Esophagus (tissue), 2 donors: ENCODE measurements around the gene LATS2. TPM values are rescaled to one million over a fixed set of nuclear protein-coding genes. Genes with fewer than 3 reads are reported as not detected.

Source experiments
- H3K27ac ChIP-seq, 2 donors: one replicate each; pipeline ENCODE4 v1.5.1; 2013; ENCODE audit warnings: low read depth in 2 of 2, mild to moderate bottlenecking in 2 of 2, inconsistent platforms in 1 of 2, low read length in 1 of 2, moderate library complexity in 1 of 2
- H3K27me3 ChIP-seq, 2 donors: one replicate each; pipeline ENCODE4 v1.6.1; 2013; ENCODE audit warnings: low read length in 2 of 2, control low read depth in 1 of 2, mild to moderate bottlenecking in 1 of 2; ENCODE audit not compliant: insufficient read depth in 2 of 2, control insufficient read depth in 1 of 2
- H3K36me3 ChIP-seq, 2 donors: one replicate each; pipeline ENCODE4 v1.6.1; 2013; ENCODE audit warnings: low read length in 1 of 2; ENCODE audit not compliant: control insufficient read depth in 2 of 2, insufficient read depth in 2 of 2
- H3K4me1 ChIP-seq, 2 donors: one replicate each; pipeline ENCODE4 v1.6.1; 2013; ENCODE audit warnings: low read length in 1 of 2; ENCODE audit not compliant: control insufficient read depth in 2 of 2, insufficient read depth in 2 of 2
- H3K4me3 ChIP-seq, 2 donors: one replicate each; pipeline ENCODE4 v1.5.1; 2013; ENCODE audit warnings: low read length in 2 of 2, mild to moderate bottlenecking in 2 of 2, low read depth in 1 of 2, moderate library complexity in 1 of 2
- H3K9me3 ChIP-seq, 2 donors: one replicate each; pipeline ENCODE4 v1.6.1; 2013; ENCODE audit warnings: mild to moderate bottlenecking in 2 of 2, low read depth in 1 of 2, low read length in 1 of 2, moderate library complexity in 1 of 2; ENCODE audit not compliant: control insufficient read depth in 2 of 2, insufficient read depth in 1 of 2
- WGBS, 2 donors: extraction: QIAGEN DNeasy Blood & Tissue Kit; methylation state at CpG; one replicate each; pipeline ENCODE4 v1.1.7; 2013; 5-methylcytosine and 5-hydroxymethylcytosine counted together
- polyA plus RNA-seq, 2 donors: library from polyadenylated mRNA; stranded (reverse); fragments of 200-250 nt; gene quantifications; one replicate each; pipeline ENCODE4 v1.2.3, GENCODE V29; 2013
- donor health status: healthy with polysubstance abuse.
- donor health status: Bipolar disorder and iron deficiency.

LATS2 gene
- polyA plus RNA-seq, 2 donors: 5.1 to 5.2 TPM

DNA sequence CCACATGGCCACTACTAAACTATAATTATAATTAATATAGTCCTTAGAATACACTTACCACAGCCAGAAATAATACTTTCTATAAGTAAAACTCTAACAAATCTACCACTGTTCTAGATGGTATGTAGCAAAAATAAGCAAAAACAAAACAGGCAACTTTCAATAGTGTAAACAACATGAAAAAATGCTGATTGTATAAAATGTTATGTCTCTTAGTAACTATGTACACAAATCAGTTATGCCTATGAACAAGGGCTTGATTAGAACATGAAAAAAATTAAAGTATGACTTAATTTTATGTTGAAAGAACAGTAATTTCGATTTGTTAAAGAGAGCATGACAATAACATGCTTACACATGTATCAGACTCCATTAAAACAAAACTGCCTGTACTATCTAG, 60.7 kb downstream of the LATS2 start:
- Histone ChIP-seq H3K36me3 (peaks cover 0 to 4% of the 10 kb centered on the region in 2 donors), H3K4me1 (peaks cover 3 to 12% of the 10 kb centered on the region in 2 donors), H3K27me3 (no peaks in the 10 kb centered on the region), H3K4me3 (no peak overlapping the region), H3K27ac (no peak overlapping the region), H3K9me3 (no peaks in the 10 kb centered on the region)
- WGBS, 2 donors: 71 to 93% methylated on average over 1 of the region's 1 CpG

DNA sequence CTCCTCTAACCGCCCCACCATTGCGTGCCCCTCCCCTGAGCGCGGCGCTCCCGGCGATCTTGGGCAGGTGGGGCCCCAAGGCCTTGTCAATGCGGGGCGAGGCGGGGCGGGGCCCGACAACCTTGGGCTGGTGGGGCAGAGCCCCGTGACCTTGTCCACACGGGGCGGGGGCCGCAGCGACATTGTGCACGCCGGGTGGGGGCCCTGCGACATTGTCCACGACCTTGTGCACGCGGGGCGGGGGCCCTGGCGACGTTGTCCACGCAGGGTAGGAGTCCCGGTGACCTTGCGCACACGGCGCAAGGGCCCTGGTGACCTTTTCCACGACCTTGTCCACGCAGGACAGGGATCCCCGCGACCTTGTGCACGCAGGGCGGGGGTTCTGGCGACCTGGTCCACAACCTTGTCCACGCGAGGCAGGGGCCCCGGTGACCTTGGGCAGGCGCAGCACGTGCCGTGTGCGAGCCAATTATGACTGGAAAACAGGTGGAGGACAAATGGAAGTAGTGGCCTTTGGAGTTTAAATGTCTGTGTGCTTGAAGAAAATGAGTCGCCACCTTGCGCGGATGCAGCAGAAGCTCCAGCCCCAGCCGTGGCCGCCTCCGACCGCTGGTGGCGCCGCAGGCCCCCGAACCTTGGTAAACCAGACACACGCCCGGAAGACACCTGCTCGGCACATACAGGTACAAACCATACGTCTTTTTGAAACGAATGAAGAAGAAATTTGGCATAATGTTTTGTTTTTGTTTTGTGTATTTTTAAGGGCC, 62.6 kb downstream of the LATS2 start:
- Histone ChIP-seq H3K9me3 (no peaks in the 10 kb centered on the region), H3K4me1 (peaks cover 3 to 12% of the 10 kb centered on the region in 2 donors), H3K27me3 (no peaks in the 10 kb centered on the region), H3K36me3 (peaks cover 0 to 7% of the 10 kb centered on the region in 2 donors), H3K27ac (no peak overlapping the region), H3K4me3 (no peak overlapping the region)
- WGBS, 2 donors: 94 to 96% methylated on average over 60 of the region's 60 CpGs

DNA sequence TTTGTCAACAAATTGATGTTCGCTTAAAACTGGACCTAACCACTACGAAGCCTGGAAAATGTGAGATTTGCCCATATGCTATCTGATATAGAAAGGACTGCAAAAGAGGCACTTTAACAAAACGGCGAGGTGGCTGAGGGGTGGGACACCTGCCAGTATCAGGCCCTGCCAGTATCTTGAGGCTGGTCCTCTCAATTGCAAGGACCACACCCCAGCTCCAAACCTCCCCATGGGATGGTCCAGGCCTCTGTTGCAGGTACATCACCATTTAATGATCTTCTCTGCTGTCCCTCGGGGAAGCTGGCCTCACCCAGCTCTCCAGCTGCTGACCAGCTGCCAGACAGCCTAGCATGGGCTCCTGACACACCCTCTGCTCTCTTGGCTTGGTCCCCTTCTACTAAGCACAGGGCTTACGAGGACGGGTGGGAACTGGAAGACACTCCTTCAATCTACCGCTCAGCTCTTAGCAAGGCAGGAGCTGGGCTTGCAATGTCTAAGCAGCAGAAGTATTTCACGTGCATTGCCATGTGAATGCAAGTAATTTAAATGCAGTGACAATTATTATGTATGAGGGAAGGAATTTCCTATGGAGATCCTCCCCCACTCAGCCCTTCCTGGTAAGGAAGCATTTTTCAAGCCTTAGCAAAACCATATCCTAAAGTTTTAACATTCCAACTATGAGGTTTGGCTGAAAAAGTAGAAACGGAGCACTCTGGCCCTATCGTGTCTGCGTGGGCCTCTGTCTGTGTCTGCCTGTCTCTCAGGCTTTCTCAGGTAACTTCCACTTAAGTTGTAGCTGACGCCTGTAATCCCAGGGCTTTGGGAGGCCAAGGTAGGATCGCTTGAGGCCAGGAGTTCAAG, 63.9 kb downstream of the LATS2 start:
- peaks cover 0 to 7% of the 10 kb centered on the region in 2 donors for H3K36me3 ChIP-seq

DNA sequence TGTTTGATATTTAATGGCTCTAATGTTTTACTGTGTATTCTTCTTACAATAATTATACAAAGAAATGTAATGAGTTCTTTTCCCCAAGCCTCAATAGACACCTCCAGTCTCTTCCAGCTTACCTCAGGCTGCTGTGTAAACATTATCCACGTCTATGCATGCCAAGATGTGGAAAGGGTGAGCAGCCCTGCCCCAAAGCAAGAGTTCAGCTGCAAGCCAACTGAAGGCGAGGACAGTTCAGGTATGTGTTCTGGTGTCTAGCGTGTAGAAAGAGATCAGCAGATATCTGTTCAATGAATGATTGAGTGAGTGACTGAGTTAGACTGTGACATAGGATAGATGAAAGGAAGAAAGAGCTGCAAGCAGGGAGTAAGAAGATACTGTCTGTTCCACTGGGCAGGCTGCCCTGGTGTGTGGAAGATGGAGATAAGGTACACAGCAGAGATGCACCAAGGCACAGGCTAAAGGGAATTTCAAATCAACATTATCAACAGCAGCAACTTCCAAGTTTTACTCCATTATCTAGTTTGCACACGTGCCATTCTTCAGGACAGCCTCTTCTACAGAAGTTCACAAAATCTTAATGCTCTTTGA, 66.0 kb downstream of the LATS2 start:
- Histone ChIP-seq H3K4me1 (peaks cover 3 to 12% of the 10 kb centered on the region in 2 donors), H3K27ac (no peak overlapping the region), H3K4me3 (no peak overlapping the region), H3K36me3 (peaks cover 5 to 17% of the 10 kb centered on the region in 2 donors), H3K27me3 (no peaks in the 10 kb centered on the region), H3K9me3 (no peaks in the 10 kb centered on the region)
- 42 to 47% methylated on average over 4 of the region's 4 CpGs for WGBS, 2 donors

More for the DNA sequence above, 63.9 kb downstream of the LATS2 start:
- no peaks in the 10 kb centered on the region for H3K9me3 ChIP-seq
- H3K4me3 ChIP-seq: no peak overlapping the region
- H3K4me1 ChIP-seq: peaks cover 3 to 12% of the 10 kb centered on the region in 2 donors
- no peaks in the 10 kb centered on the region for H3K27me3 ChIP-seq
- 44 to 57% methylated on average over 14 of the region's 14 CpGs for WGBS, 2 donors
- H3K27ac ChIP-seq: peak overlapping the region; percentile 16 to 47

DNA sequence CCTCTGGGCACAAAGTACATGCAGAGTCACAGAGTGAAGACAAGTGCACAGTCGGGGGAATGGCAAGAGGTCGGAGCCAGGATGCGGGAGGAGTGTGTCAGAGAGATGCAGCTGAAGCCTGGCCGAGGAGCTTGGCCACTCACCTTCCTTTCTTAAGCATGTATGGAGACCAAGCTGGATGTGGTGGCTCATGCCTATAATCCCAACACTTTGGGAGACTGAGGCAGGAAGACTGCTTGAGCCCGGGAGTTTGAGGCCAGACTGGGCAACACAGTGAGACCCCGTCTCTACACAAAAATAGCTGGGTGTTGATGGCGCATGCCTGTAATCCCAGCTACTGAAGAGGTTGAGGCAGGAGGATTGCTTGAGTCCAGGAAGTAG, 67.0 kb downstream of the LATS2 start:
- WGBS, 2 donors: 95% methylated on average over 7 of the region's 7 CpGs
- Histone ChIP-seq H3K9me3 (no peaks in the 10 kb centered on the region), H3K4me3 (no peak overlapping the region), H3K27ac (no peak overlapping the region), H3K4me1 (peaks cover 3 to 12% of the 10 kb centered on the region in 2 donors), H3K36me3 (peaks cover 7 to 22% of the 10 kb centered on the region in 2 donors), H3K27me3 (no peaks in the 10 kb centered on the region)

DNA sequence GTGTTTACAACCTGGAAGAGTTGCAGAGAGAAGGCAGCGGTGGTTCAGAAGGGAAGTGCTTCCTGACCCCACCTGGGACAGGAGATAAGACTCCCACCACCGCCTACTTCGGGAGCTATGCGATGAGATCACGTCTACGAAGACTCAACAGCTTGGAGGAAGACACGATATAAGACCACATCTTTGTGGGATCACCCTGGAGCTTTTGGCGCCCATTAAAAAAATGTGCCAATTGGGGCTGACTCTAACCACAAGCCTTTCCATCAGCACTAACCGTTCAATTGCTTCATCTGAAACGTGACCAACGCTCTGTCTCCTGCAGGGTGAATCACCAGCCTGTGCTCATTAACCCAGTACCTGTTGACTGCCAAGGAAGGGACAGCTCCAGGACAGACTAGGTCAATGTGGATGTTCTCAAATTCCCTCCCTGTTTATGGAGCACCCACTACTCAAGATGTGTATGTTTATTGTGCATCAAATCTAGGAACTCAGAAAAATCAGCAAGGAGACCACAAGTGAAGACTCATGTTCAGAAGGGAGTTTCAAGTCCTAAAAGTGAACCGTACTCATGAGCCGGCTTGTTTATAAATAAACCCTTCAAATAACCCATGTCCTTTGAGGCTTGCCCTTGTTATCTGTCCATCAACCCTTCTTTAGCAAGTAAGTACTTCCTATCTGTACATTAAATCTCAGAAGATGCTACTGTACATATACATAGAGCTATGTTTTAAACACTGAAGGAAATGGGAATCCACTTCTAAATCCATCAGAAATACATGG, 67.5 kb downstream of the LATS2 start:
- 78 to 84% methylated on average over 13 of the region's 13 CpGs for WGBS, 2 donors
- H3K27ac ChIP-seq: no peak overlapping the region
- H3K36me3 ChIP-seq: peaks cover 7 to 26% of the 10 kb centered on the region in 2 donors

DNA sequence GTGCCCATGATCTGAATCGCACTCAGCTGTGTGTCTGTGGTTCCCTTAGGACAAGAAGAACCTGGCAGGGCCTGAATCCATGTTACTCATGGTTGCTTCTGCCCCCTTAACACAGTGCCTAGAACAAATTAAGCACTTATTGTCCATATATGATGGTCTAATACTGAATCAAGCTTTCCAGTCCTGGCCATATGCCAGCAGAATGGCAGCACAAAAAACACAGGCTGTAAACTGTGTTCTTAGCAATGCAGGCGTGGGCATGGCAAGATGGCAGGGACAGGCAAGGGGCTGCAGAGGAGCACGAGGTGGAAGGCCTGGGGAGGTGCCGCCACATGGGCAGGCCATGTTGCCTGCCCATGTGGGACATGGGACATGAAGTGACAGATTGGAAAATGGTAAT, 68.2 kb downstream of the LATS2 start:
- Histone ChIP-seq H3K4me1 (peaks cover 3 to 7% of the 10 kb centered on the region in 2 donors), H3K9me3 (peaks cover 0 to 4% of the 10 kb centered on the region in 2 donors), H3K27ac (no peak overlapping the region), H3K36me3 (peaks cover 7 to 29% of the 10 kb centered on the region in 2 donors), H3K27me3 (no peaks in the 10 kb centered on the region), H3K4me3 (no peak overlapping the region)
- 87 to 88% methylated on average over 4 of the region's 4 CpGs for WGBS, 2 donors

More for the DNA sequence above, 67.5 kb downstream of the LATS2 start:
- Histone ChIP-seq H3K9me3 (peaks cover 0 to under 1% of the 10 kb centered on the region in 2 donors), H3K4me1 (peaks cover 3 to 12% of the 10 kb centered on the region in 2 donors), H3K4me3 (no peak overlapping the region), H3K27me3 (no peaks in the 10 kb centered on the region)

DNA sequence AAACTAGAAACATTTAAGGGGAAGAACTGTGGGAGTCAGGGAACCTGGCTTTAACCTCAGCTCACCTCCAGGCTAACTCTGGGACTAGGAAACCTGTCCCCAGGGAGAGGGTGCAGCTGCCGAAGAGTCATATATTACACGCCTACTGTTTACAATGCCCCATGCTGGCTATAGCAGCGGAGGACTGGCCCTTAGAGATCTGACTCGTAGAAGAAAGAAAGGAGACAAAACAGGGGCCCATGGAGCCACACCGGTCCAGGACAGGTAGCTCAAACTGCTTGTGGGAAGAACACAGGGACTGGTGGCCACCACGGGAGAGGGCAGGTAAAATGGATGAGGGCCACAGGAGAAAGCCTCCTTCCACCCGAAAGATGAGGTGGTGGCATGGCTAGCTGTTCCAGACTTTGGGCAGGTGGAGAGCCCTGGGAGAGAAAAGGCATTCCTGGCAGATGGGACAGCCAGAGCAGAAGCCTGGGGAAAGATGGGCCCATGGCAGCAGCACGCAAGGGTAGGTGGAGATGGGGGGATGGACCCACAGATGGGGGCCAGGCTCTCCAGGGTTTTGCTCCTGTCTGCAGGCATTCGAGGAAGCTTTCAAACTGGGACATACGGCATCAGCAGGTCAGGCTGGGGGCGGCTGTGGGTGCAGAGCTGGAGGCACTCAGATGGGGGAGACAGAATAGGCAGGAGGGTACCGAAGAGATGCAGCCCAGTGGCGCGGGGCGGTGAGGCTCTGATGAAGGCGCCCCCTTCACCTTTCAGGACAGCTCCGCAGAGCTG, 69.5 kb downstream of the LATS2 start:
- peaks cover 10 to 33% of the 10 kb centered on the region in 2 donors for H3K36me3 ChIP-seq
- WGBS, 2 donors: 88 to 92% methylated on average over 17 of the region's 17 CpGs

More for the DNA sequence above, 69.5 kb downstream of the LATS2 start:
- H3K27ac ChIP-seq: no peak overlapping the region
- no peaks in the 10 kb centered on the region for H3K27me3 ChIP-seq
- H3K4me3 ChIP-seq: no peak overlapping the region
- no peaks in the 10 kb centered on the region for H3K4me1 ChIP-seq
- peaks cover 0 to 4% of the 10 kb centered on the region in 2 donors for H3K9me3 ChIP-seq
